IPS-18c (cell line): ENCODE data around the gene INVS.
"Not testable (repeated sequence)": the region's sequence is repeated elsewhere in the genome, so short reads cannot be mapped to it uniquely, and the experiment has no call there.

ENCODE experiments used
- H3K4me3 ChIP-seq: 2 replicates; pipeline ENCODE4 v1.7.0; 2013; ENCODE audit warnings: low read depth, mild to moderate bottlenecking, low read length, moderate library complexity; ENCODE audit not compliant: insufficient read depth
- H3K9me3 ChIP-seq: one replicate; pipeline ENCODE4 v1.6.1; 2013; ENCODE audit warnings: mild to moderate bottlenecking, low read length, moderate library complexity; ENCODE audit not compliant: control insufficient read depth, insufficient read depth

Gene INVS

GRCh38 chr9:100074989-100075388, 24.1 kb upstream of the INVS start:
- no peak overlapping the region for H3K4me3 ChIP-seq

GRCh38 chr9:100076256-100076655, 22.8 kb upstream of the INVS start:
- H3K9me3 ChIP-seq: not testable (repeated sequence)

More at GRCh38 chr9:100074989-100075388, 24.1 kb upstream of the INVS start:
- H3K9me3 ChIP-seq: no peaks in the 10 kb centered on the region

GRCh38 chr9:100082782-100083181, 16.3 kb upstream of the INVS start:
- Histone ChIP-seq H3K4me3 (no peak overlapping the region), H3K9me3 (no peaks in the 10 kb centered on the region)

More at GRCh38 chr9:100076256-100076655, 22.8 kb upstream of the INVS start:
- not testable (repeated sequence) for H3K4me3 ChIP-seq

DNA sequence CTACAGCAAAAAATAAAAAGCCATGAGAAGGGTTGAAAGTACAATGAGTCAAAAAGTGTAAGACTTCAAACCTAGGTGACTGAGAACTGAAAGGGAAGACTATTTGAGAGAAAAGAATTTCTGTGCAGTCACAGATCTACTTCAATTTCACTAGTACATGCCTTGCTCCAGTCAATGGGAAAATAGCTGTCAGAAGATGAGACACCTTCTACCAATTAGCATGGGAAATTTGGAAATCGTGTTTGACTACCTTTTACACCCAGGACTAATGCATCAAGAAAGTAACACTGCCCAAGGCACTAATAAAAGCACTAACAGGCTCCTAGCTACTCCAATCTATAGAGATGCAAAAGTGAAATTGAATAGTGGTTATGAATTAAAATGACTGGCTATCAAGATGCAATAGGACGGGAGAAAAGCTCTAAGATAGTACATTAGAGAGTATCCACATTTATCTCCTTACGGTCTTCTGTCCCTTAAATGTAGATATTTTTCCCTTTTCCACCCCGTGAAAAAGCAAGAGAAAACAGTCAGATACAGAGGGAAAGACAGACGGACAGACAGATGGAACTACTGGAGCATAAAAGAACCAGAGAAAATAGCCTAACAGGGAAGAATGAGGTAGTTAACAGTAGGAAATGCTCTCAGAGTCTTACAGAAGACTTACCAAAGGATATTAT, 15.5 kb upstream of the INVS start:
- H3K4me3 ChIP-seq: no peak overlapping the region
- H3K9me3 ChIP-seq: no peaks in the 10 kb centered on the region

GRCh38 chr9:100084128-100084453, 15.0 kb upstream of the INVS start:
- Histone ChIP-seq H3K4me3 (no peak overlapping the region), H3K9me3 (no peaks in the 10 kb centered on the region)

- Histone ChIP-seq H3K9me3 (no peaks in the 10 kb centered on the region), H3K4me3 (no peak overlapping the region)
Observed at GRCh38 chr9:100084734-100085133, 14.3 kb upstream of the INVS start.

DNA sequence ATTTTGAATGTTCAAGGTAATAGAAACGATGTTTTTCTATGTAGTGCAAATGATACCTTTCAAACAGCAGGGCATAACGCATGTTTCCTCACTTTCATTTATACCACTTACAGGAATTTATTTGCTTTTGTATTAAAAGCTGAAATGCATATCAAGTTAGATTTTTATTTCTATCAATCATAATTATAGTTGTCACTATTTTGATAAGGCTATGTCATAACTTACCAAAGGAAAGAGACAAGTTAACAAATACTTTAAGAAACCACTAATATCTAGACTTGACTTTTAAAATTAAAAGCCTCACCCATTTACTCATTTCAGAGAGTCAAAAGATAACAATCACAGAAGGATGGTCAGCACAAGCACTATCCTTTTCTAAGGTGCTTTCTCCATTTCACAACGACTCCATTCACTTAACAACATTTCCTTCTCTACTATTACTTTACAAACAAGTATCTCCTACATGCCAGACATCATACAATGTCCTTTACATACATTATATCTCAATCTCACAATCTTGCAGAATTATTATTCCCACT, 12.9 kb upstream of the INVS start:
- no peaks in the 10 kb centered on the region for H3K9me3 ChIP-seq

DNA sequence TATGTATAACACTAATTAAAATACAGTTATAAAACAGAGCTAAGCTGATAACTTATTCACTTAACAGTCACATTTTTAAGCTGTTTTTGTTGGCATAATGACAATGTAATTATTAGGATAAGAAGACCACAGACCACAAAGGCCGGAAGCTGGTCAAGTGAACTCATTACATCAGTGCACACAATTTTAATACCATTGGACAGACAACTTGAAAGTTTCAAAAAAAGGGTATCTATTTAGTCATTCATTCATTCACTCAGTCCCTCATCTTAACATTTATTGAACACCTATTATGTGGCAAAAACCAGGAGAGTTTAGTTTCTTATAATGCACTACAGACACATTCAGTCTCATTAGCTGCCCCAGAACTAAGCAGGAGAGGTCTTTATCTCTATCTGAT, 11.8 kb upstream of the INVS start:
- Histone ChIP-seq H3K4me3 (no peak overlapping the region), H3K9me3 (no peaks in the 10 kb centered on the region)

More for the DNA sequence above, 12.9 kb upstream of the INVS start:
- no peak overlapping the region for H3K4me3 ChIP-seq

GRCh38 chr9:100088202-100088601, 10.8 kb upstream of the INVS start:
- no peak overlapping the region for H3K4me3 ChIP-seq
- H3K9me3 ChIP-seq: no peaks in the 10 kb centered on the region

GRCh38 chr9:100090880-100091279, 8.2 kb upstream of the INVS start:
- H3K9me3 ChIP-seq: no peaks in the 10 kb centered on the region
- no peak overlapping the region for H3K4me3 ChIP-seq

- Histone ChIP-seq H3K4me3 (no peak overlapping the region), H3K9me3 (no peaks in the 10 kb centered on the region)
Observed at GRCh38 chr9:100091650-100092049, 7.4 kb upstream of the INVS start.

DNA sequence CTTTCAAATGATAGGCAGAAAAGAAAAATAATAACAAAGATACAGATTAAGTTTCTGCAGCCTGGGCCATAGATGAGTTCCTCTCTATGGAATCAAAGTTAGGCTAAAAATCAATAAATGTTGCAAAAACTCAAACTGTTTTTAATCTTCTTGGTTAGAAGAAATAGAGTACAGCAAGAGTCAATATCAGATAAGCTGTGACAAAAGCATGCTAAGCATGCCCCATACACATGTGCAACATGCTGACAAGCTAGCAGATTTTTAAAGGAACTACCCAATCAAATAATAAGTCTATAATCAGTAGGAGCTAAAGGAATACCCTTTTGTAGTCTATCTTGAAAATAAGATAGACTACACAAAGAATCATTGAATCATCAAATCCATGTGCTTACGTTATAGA, 7.0 kb upstream of the INVS start:
- Histone ChIP-seq H3K4me3 (no peak overlapping the region), H3K9me3 (no peaks in the 10 kb centered on the region)

GRCh38 chr9:100094411-100094810, 4.6 kb upstream of the INVS start:
- not testable (repeated sequence) for H3K9me3 ChIP-seq, H3K4me3 ChIP-seq

- Histone ChIP-seq H3K4me3 (no peak overlapping the region), H3K9me3 (no peaks in the 10 kb centered on the region)
Observed at GRCh38 chr9:100096378-100096916, 2.6 kb upstream of the INVS start.

GRCh38 chr9:100098046-100098886, 777 bp upstream of the INVS start:
- Histone ChIP-seq H3K9me3 (no peaks in the 10 kb centered on the region), H3K4me3 (peak overlapping the region; percentile 100)

DNA sequence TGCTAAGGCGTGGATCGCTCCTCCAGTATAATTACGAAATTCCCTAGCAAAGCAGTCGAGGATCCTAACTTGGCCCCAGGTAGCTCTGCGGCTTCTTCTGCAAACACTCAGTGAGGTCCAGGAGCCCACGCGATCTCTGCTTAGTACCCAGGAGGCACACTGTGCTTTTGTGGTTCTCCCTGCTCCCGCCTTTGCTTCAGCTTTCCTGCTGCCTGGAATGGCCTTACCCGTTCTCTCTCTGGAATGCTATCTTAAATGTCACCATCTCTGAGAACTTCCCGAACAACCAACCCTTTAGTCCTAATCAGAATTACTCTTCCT, 639 bp downstream of the INVS start:
- Histone ChIP-seq H3K9me3 (no peaks in the 10 kb centered on the region), H3K4me3 (peak overlapping the region; percentile 100; the same call in 1 of the 2 replicates)

DNA sequence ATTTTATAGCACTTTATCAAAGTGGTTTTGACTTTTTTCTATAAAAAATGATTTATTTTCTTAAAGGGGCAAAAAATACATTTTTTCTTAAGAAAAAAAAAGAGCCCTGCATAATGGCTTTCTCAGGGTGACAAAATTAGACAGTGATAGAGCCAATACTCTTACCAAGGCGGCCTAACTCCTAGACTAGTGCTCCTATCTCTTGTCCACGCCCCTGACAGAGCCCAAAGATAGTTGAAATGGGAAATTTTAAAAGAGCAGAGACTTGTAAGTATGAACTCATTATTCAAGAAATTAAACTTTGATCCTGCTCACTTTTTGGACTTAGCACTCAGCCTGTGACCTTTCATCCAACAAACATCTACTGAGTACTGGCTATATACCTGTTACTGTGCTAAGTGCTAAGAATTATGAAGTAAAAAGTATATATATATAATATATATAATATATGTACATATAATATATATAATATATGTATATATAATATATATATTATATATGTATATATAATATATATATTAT, 1.2 kb downstream of the INVS start:
- Histone ChIP-seq H3K9me3 (no peaks in the 10 kb centered on the region), H3K4me3 (no peak overlapping the region)

- H3K4me3 ChIP-seq: no peak overlapping the region
- no peaks in the 10 kb centered on the region for H3K9me3 ChIP-seq
Observed at GRCh38 chr9:100101608-100102007, 2.6 kb downstream of the INVS start.
